Measurements from ENCODE around the gene MUC5AC. TPM values are rescaled to one million over a fixed set of nuclear protein-coding genes. Genes with fewer than 3 reads are reported as not detected.
"Not testable (repeated sequence)": the region's sequence is repeated elsewhere in the genome, so short reads cannot be mapped to it uniquely, and the experiment has no call there.

Gene MUC5AC
- total RNA-seq, 2 experiments from 2014 or later: not detected

GRCh38 chr11:1179641-1180040, 21.9 kb downstream of the MUC5AC start:
- Mint-ChIP-seq H3K9me3 (ENCODE audit: low read depth) (peaks cover 4% of the 10 kb centered on the region), H3K27me3 (no peaks in the 10 kb centered on the region), H3K36me3 (ENCODE audit: low read depth) (no peaks in the 10 kb centered on the region), H3K4me1 (no peaks in the 10 kb centered on the region), H3K4me3 (no peak overlapping the region), H3K27ac (no peak overlapping the region)
- ChIA-PET CTCF (no interaction called here), POLR2A (no interaction called here)
- no peak for DNase-seq
- no peak for ATAC-seq
- intact Hi-C loops (cut with DNase I, micrococcal nuclease): no loop called here

GRCh38 chr11:1180171-1180570, 22.4 kb downstream of the MUC5AC start:
- ChIA-PET CTCF (no interaction called here), POLR2A (no interaction called here)
- Mint-ChIP-seq H3K9me3 (ENCODE audit: low read depth) (peaks cover 4% of the 10 kb centered on the region), H3K27me3 (no peaks in the 10 kb centered on the region), H3K36me3 (ENCODE audit: low read depth) (no peaks in the 10 kb centered on the region), H3K4me3 (no peak overlapping the region), H3K4me1 (no peaks in the 10 kb centered on the region), H3K27ac (no peak overlapping the region)
- DNase-seq: no peak
- intact Hi-C loops (cut with DNase I, micrococcal nuclease): no loop called here
- ATAC-seq: no peak

GRCh38 chr11:1180947-1181391, 23.2 kb downstream of the MUC5AC start:
- ChIA-PET CTCF (no interaction called here), POLR2A (no interaction called here)
- intact Hi-C loops (cut with DNase I, micrococcal nuclease): no loop called here
- DNase-seq: no peak
- no peak overlapping the region for H3K4me3 Mint-ChIP-seq
- no peaks in the 10 kb centered on the region for H3K4me1 Mint-ChIP-seq
- H3K27ac Mint-ChIP-seq: no peak overlapping the region
- H3K36me3 Mint-ChIP-seq (ENCODE audit: low read depth): no peaks in the 10 kb centered on the region
- no peak for ATAC-seq
- H3K27me3 Mint-ChIP-seq: no peaks in the 10 kb centered on the region
- no peaks in the 10 kb centered on the region for H3K9me3 Mint-ChIP-seq (ENCODE audit: low read depth)

- H3K27me3 Mint-ChIP-seq: no peaks in the 10 kb centered on the region
- DNase-seq (no peak), ATAC-seq (no peak)
- intact Hi-C loops (cut with DNase I, micrococcal nuclease): no loop called here
- no peaks in the 10 kb centered on the region for H3K4me1 Mint-ChIP-seq
- H3K4me3 Mint-ChIP-seq: no peak overlapping the region
- no peaks in the 10 kb centered on the region for H3K9me3 Mint-ChIP-seq (ENCODE audit: low read depth)
- no peak overlapping the region for H3K27ac Mint-ChIP-seq
- H3K36me3 Mint-ChIP-seq (ENCODE audit: low read depth): no peaks in the 10 kb centered on the region
- CTCF ChIA-PET: no interaction called here
- POLR2A ChIA-PET: no interaction called here
These were observed 23.7 kb downstream of the MUC5AC start for GRCh38 chr11:1181420-1181819.

GRCh38 chr11:1181853-1182535, 24.2 kb downstream of the MUC5AC start:
- ChIA-PET POLR2A (no interaction called here), CTCF (no interaction called here)
- Mint-ChIP-seq H3K27me3 (no peaks in the 10 kb centered on the region), H3K36me3 (ENCODE audit: low read depth) (no peaks in the 10 kb centered on the region), H3K4me1 (no peaks in the 10 kb centered on the region), H3K27ac (no peak overlapping the region), H3K4me3 (no peak overlapping the region), H3K9me3 (ENCODE audit: low read depth) (no peaks in the 10 kb centered on the region)
- intact Hi-C loops (cut with DNase I, micrococcal nuclease): no loop called here
- ATAC-seq (no peak), DNase-seq (no peak)

- intact Hi-C loops (cut with DNase I, micrococcal nuclease); H3K36me3 Mint-ChIP-seq (ENCODE audit: low read depth); H3K4me1 Mint-ChIP-seq; H3K27me3 Mint-ChIP-seq; H3K9me3 Mint-ChIP-seq (ENCODE audit: low read depth); H3K4me3 Mint-ChIP-seq; POLR2A ChIA-PET; H3K27ac Mint-ChIP-seq; CTCF ChIA-PET; ATAC-seq; DNase-seq: not testable (repeated sequence)
These were observed 26.4 kb downstream of the MUC5AC start for GRCh38 chr11:1184139-1184538.

GRCh38 chr11:1188451-1189130, 30.8 kb downstream of the MUC5AC start:
- H3K36me3 Mint-ChIP-seq (ENCODE audit: low read depth); intact Hi-C loops (cut with DNase I, micrococcal nuclease); CTCF ChIA-PET; H3K4me1 Mint-ChIP-seq; H3K27me3 Mint-ChIP-seq; DNase-seq; POLR2A ChIA-PET; H3K27ac Mint-ChIP-seq; H3K4me3 Mint-ChIP-seq; ATAC-seq; H3K9me3 Mint-ChIP-seq (ENCODE audit: low read depth): not testable (repeated sequence)

- intact Hi-C loops (cut with DNase I, micrococcal nuclease); H3K9me3 Mint-ChIP-seq (ENCODE audit: low read depth); H3K36me3 Mint-ChIP-seq (ENCODE audit: low read depth); ATAC-seq; POLR2A ChIA-PET; H3K4me1 Mint-ChIP-seq; H3K27ac Mint-ChIP-seq; H3K4me3 Mint-ChIP-seq; H3K27me3 Mint-ChIP-seq; CTCF ChIA-PET: not testable (repeated sequence)
- DNase-seq: peak; percentile 1
These were observed 32.1 kb downstream of the MUC5AC start for GRCh38 chr11:1189816-1190215.

GRCh38 chr11:1191786-1192470, 34.2 kb downstream of the MUC5AC start:
- DNase-seq, ATAC-seq, H3K4me3 Mint-ChIP-seq: not testable (repeated sequence)

GRCh38 chr11:1192741-1193325, 35.1 kb downstream of the MUC5AC start:
- H3K27me3 Mint-ChIP-seq: no peaks in the 10 kb centered on the region
- POLR2A ChIA-PET: no interaction called here
- no peaks in the 10 kb centered on the region for H3K36me3 Mint-ChIP-seq (ENCODE audit: low read depth)
- DNase-seq (no peak), ATAC-seq (no peak)
- CTCF ChIA-PET: no interaction called here
- H3K9me3 Mint-ChIP-seq (ENCODE audit: low read depth): no peaks in the 10 kb centered on the region
- H3K27ac Mint-ChIP-seq: no peak overlapping the region
- H3K4me1 Mint-ChIP-seq: no peaks in the 10 kb centered on the region
- H3K4me3 Mint-ChIP-seq: no peak overlapping the region
- intact Hi-C loops (cut with DNase I, micrococcal nuclease): no loop called here

More at GRCh38 chr11:1191786-1192470, 34.2 kb downstream of the MUC5AC start:
- POLR2A ChIA-PET; intact Hi-C loops (cut with DNase I, micrococcal nuclease); H3K27ac Mint-ChIP-seq; H3K4me1 Mint-ChIP-seq; H3K36me3 Mint-ChIP-seq (ENCODE audit: low read depth); H3K27me3 Mint-ChIP-seq; CTCF ChIA-PET; H3K9me3 Mint-ChIP-seq (ENCODE audit: low read depth): not testable (repeated sequence)

GRCh38 chr11:1193326-1194230, 35.8 kb downstream of the MUC5AC start:
- Mint-ChIP-seq H3K4me1 (no peaks in the 10 kb centered on the region), H3K36me3 (ENCODE audit: low read depth) (no peaks in the 10 kb centered on the region), H3K4me3 (no peak overlapping the region), H3K27me3 (no peaks in the 10 kb centered on the region), H3K27ac (no peak overlapping the region), H3K9me3 (ENCODE audit: low read depth) (no peaks in the 10 kb centered on the region)
- ChIA-PET POLR2A (no interaction called here), CTCF (no interaction called here)
- intact Hi-C loops (cut with DNase I, micrococcal nuclease): no loop called here
- ATAC-seq (no peak), DNase-seq (peak; percentile 2)
